GM15510 (cell line): ENCODE results near the gene CTDSP2.

ENCODE experiments used
- POLR2A ChIP-seq: IDR thresholded peaks from 3 replicates; pipeline ENCODE4 v1.6.1; 2011; ENCODE audit warnings: borderline replicate concordance; ENCODE audit not compliant: insufficient read length; ENCODE audit errors: extremely low read depth

The CTDSP2 gene

DNA sequence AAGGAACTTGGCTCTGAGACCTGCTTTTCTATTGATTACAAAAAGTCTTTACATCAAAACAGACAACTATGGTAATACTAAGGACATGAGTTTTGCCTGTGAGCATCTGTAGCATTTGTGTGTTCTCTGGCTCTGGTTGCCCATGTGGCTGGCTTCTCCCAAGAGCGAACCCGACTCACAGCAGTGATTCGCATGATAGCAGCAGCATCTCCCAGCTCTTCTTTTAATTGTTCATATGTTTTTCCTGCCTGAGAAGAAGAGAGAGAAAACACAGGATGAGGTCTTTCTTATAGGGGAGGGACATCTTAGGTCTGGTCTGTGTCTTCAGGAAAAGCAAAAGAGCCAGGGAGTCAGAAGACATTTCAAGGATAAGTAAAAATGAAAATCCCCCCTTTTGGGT is 45.6 kb downstream of the CTDSP2 start:
- no peak for TF ChIP-seq POLR2A

DNA sequence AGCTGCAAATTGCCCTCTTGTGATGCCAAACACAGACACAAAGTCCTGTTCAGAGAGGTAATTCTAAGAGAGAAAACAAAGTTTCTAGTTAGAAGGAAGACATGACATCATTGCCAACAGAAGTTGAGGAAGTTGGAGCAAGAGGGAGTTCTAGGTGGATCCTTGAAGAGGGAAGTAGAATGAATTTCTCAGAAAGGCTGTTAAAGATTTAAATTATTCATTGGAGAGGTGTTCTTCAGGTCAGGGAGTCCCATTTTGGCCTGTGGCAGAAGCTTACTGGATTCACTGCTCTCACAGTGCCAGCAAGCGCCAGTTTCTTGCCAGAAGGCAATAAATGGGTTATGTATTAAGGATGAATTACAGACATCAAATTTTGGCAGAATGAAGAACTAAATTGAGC is 48.6 kb downstream of the CTDSP2 start:
- TF ChIP-seq POLR2A, result no peak

DNA sequence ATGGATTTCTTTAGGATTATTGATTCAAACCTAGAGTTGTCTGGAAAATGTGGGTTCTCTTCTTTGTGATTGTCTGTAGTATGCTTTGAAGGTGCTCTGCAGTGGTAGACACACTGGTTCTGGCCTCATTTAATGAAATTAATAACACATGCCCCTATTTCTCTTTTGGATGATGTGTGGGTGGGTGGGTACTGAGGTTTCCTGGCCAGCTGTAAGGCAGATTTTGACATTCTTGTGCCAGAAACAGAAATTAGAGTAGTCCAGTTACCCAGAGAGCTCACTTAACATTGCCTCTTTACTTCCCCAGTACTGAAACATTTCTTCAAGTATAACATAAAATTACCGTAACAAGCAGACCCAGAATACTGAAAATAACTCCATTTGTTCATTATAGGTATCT is 49.5 kb downstream of the CTDSP2 start:
- no peak for TF ChIP-seq POLR2A

DNA sequence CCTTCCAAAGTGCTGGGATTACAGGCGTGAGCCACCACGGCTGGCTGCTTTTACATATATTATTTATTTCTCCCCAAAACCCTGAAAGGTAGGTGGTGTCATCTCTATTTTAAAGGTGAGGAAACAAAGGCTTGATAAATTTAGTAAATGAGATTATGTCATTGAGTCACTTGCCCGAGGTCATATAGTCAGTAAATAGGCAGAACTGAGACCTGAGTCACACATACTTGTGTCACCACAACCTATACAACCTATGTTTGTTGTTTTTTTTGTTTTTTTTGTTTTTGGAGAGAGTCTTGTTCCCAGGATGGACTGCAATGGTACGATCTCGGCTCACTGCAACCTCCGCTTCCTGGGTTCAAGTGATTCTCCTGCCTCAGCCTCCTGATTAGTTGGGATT is 51.2 kb downstream of the CTDSP2 start:
- TF ChIP-seq POLR2A, result no peak

DNA sequence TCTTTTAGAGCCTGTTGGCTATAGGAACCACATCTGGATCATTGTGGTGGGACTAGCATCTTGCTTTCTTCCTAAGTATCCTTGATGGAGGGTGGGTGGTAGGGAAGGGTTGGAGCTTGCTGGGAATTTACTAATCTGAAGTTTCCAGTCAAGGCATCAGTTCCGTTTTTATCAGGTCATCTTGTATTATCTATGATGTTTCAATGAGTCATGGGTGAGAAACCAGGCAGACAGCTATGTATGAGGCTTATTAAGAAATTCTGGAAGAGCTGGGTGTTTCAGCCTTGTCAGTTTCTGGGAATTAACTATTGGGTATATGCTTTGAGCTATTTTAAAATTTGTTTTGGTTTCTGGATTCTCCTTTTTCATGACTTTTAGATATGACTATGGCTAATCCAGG is 52.6 kb downstream of the CTDSP2 start:
- TF ChIP-seq POLR2A, result no peak

DNA sequence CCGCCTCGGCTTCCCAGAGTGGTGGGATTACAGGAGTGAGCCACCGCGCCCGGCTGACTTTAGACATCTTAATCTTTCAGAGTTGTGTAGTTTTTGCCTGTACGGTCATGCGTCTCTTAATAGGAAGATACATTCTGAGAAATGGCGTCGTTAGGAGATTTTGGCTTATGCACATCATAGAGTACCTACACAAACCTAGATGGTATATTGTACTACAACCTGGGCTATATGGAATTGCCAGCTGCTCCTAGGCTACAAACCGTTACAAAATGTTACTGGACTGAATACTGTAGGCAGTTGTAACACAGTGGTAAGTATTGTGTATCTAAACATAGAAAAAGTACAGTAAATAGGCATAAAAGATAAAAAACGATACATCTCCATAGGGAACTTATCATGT is 62.7 kb downstream of the CTDSP2 start:
- no peak for TF ChIP-seq POLR2A

DNA sequence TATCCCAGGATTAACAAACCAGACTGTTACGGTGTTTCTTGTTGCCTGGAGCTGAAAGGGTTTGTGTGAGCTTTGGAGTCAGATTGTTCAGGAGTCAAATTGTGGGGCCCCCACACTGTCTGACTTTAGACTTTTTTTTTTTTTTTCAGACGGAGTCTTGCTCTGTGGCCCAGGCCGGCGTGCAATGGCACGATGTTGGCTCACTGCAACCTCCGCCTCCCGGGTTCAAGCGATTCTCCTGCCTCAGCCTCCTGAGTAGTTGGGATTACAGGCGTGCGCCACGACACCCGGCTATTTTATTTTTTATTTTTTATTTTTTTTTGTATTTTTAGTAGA is 63.1 kb downstream of the CTDSP2 start:
- TF ChIP-seq POLR2A, result no peak

DNA sequence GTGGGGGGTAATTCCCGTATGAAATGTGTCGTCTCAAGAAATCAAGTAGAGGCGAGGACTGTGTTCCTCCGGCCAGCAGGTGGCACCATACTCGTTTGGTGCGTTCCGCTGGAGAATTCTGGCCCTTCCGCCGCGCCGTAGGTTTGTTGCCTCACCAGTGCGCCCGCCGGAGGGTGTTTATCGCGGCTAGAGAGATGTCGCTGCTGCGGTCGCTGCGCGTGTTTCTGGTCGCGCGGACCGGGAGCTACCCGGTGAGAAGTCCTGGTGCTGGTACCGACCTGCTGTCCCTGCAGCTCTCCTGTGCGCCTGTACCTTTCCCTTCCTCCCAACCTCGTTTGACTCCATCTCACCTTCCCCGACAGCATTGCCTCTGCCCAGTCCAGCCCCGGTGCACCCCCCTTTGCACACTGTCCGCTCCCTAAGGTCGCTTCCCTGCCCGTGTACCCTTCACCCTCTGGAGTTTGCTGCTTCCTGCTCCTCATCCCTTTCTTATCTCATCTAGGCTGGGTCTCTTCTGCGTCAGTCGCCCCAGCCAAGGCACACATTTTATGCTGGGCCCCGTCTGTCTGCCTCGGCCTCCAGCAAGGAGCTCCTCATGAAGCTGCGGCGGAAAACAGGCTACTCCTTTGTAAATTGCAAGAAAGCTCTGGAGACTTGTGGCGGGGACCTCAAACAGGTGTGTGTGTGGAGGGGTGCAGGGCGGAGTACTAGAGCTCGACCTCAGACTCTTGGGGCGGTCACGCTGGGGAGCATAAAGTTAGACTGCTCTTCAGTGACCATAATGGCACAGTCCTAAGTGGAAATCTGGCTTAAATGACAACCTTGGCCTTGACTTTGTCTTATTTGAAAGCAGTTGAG is 63.7 kb downstream of the CTDSP2 start, which contains the start of gene TSFM:
TSS of gene TSFM (plus strand) at position 180 of the 858 bp plus-strand sequence. CDS start at position 195, 15 bp downstream.
- TF ChIP-seq POLR2A, result peak; percentile 86

DNA sequence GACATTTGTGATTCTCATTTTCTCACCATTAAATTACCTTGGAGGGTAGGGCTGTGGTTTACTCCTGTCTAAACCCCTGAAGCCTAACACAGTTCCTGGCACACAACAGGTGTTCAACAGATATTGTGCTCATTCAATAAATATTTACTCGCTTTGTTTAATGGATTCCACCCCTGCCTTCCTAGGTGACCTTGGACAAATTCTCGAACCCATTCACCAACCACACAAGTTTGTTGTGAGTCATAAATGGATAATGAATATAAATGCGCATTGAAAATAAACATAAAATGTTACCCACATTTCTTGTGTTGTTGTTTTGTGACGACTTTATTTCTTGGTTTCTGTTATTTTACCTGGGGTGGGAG is 64.3 kb downstream of the CTDSP2 start:
- TF ChIP-seq POLR2A, result no peak

DNA sequence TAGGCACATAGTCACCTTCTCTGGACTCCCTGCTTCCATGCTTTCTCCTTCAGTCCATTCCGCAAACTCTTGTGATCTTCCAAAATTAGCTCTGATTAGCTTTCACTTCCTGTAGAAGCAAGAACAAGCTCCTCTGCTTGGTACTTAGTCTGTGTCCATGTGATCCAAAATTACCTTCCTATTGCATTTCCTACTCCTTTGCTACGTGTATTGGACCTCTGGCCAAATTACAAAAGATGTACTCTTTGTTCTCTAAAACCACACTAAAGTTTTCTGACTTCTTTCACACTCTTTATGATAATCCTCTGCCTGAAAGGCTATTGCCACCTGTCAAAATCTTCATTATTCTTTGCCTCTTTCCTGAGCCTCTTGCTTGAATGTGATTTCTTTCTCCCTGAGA is 64.7 kb downstream of the CTDSP2 start:
- TF ChIP-seq POLR2A, result no peak

DNA sequence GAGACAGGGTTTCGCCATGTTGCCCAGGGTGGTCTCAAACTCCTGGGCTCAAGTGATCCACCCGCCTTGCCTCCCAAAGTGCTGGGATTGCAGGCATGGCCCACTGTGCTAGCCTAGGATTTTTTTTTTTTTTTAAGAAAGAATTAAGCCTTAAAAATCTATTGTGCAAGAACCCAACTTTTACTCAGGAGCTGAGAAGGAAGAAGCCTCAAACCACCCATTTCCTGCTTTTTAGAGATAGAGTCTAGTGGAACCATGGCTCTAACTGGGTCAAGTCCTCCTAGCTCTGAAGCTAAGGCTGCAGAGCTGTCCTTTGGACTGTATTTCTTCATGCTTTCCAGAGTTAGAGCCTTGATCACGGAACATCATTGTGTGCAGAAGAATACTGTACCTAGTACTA is 65.3 kb downstream of the CTDSP2 start:
- TF ChIP-seq POLR2A, result no peak

DNA sequence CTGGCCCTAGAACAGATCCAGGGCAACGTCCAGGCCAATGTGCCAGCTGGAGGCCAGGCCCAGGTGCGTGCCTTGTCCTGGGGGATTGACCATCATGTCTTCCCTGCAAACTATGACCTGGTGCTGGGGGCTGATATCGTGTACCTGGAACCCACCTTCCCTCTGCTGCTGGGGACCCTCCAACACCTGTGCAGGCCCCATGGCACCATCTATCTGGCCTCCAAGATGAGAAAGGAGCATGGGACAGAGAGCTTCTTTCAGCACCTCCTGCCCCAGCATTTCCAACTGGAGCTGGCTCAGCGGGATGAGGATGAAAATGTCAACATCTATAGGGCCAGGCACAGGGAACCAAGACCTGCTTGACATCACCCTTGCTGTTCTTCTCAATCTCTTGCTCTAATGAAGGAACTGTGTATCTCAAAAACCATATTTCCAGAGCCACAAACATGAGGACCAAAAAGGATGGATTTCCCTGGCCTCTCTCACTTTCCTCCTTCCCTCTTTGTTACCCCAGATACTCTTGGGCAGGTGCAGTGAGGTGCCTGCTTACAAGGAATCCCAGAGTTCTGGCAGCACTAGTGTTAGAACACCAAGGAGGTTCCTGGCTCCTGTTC is 66.1 kb downstream of the CTDSP2 start:
- no peak for TF ChIP-seq POLR2A

DNA sequence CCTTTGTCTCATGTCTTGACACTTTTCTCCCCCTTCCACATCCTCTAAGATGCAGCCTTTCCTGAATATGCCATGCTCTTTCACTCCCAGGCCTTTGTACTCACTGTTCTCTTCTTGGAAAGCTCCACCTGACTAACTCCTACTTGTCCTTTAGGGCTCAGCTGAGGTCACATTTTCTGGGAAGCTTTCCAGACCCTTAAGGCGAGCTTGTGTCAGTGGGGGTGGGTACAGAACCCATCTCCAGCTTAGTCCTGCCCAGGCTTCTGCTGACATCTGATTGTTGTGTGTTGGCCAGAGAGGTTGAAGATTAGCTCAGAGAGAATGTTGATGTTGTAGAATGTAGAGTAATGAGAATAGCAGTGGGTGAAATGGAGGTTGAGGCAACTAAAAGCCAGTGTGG is 66.8 kb downstream of the CTDSP2 start:
- no peak for TF ChIP-seq POLR2A

DNA sequence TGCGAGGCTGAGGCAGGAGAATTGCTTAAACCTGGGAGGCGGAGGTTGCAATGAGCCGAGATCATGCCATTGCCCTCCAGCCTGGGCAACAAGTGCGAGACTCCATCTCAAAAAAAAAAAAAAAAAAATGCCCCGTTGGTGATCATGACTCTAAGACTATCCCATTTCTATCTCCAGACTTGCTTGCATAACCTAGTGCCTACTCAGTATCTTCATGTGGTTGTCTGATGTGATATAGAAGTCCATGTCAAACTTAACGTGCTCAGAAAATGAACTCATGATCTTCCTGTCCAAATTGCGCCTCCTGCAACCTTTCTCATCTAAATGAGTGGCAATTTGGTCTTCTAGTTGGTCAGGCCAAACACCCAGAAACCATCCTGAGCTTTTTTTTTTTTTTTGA is 68.6 kb downstream of the CTDSP2 start:
- no peak for TF ChIP-seq POLR2A

DNA sequence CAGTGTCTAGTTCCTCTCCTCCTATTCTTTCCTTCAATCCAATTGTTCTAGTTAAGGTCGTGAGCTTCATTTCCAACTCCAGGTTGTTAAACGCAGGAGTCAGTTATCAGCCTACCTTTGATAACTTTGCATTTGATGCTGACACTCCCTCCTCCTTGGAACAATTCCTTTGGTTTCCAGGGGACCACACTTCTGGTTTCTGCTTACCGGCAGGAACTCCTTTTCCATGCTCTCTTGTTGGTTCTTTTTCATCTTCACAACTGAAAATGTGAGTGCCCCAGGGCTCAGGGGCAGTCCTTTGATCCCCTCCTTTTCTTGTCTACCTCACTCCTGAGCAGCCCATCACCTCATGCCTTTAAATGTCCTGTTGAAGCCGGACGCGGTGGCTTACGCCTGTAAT is 69.2 kb downstream of the CTDSP2 start:
- TF ChIP-seq POLR2A, result no peak

DNA sequence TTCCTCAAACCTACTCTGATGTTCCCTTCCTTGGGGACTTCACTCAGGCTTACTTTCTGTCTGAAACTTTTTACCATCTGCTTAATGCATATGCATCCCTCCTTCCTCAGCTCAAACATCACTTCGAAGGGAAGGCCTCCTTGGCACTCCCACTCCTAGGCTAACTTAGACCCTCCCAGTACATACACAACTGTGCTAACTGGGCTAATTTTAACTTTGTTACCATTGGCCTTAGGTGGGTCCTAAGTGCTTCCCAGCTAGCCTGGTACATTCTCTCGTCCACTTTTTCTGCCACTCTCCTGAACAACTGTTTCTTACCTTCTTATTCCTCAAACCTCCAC is 70.3 kb downstream of the CTDSP2 start:
- TF ChIP-seq POLR2A, result no peak
